Astrocyte of the hippocampus (primary cell): ENCODE measurements around the gene PRKCA.

Experiments
- DNase-seq: peaks from one replicate; pipeline ENCODE4 v3.0.0; 2011; ENCODE audit warnings: low read depth, low spot score

PRKCA gene

DNA sequence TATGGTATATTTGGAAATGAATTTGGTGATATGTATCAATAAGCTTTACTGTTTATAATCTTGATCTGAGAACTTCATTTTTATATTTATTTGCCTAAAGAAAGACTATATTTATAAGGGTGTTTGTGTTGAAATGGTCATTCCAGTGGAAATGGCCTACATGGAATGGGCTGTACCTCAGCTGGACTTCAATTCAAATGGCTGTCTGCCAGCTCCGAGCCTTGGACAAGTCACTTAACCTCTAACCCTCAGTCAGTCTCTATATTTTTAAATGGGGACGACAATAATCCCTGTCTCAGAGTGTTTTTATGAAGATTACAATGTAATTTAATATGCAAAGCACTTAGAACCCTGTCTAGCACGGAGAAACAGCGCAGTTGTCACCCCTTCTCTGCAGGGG lies 271.7 kb downstream of the PRKCA start:
- no peak for DNase-seq

DNA sequence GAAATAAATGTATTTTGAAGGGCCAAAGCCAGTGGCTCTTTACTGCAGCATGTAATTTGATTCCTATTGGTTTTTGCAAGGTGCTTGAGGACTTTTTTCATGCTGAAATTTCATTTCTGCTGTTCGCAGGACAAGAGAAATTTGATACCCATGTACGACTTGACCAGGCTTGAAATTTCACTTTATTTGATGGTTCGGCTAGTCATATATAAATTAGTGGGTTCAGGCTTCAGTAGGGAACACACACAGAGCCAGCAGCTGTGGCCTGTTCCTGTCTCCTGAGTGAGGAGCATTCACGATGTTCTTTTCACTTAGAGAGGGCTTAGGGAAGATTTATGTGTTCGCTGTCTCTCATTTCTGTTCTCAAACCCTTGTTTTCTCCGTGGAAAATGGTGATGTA lies 274.1 kb downstream of the PRKCA start:
- DNase-seq = no peak

DNA sequence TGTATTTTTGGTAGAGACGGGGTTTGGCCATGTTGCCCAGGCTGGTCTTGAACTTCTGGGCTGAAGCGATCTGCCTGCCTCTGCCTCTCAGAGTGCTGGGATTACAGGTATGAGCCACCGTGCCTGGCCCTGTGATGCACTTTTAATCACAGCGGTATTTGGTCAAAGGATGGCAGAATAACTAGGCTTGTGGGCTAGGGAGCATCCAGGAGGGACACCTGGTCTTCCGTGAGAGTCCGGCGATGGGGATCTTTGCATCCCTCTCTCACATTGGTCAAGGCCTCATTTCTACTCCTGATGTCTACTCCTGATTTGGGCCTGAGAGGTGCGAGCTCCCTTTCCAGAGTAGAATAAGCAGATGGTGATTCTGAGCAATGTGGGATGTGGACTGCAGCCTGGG lies 274.6 kb downstream of the PRKCA start:
- no peak for DNase-seq

DNA sequence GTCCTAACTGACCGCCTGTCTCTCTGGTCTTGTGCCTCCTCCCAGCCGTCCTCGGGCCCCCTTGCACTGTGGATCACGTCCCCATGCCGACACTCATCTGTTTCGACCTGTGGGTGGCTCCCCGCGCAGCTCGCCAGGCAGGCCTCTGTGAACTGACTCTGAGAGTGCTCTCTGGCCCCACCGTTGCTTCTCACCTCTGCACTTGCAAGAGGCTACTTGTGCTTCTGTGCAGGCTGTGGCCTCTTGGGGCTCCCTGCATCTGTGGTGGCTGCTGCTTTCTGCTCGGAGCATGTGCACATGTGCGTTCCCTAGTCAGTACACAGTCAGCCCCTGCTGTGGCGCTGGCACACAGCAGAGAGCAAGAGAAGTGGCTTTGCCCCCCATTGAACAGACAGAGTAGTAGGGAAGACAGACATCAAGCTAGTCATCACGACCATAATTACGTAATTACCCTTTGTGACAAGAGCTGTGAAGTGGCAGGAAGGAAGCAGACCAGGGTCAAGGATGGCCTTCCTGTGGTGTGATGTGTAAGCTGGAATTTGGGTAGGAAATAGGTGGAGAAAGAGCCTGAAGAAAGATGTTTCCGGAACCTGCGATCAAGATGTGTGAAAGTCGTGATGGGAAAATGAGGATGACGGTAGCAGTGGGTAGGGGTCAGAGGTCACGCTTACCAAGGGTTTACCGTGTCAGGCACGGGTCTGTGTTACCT lies 276.5 kb downstream of the PRKCA start:
- DNase-seq = no peak

DNA sequence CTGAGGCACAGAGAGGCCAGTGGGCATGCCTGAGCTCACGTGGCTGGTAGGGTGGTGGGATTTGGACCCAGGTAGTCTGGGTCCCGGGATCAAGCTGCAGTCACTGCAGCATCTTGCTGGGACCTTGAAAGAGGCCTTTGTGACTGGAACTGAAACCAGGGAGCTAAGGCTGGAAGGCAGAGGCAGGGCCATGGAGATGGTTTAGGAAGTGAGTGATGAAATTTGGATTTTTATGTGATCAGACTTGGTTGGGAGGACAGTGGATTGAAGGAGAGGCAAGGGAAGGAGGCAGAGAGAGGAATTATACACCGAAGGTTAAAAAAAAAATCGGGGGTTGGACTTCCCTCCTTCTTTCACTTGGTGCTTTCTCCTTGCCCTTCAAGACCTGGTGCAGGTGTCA lies 277.1 kb downstream of the PRKCA start:
- DNase-seq = no peak

DNA sequence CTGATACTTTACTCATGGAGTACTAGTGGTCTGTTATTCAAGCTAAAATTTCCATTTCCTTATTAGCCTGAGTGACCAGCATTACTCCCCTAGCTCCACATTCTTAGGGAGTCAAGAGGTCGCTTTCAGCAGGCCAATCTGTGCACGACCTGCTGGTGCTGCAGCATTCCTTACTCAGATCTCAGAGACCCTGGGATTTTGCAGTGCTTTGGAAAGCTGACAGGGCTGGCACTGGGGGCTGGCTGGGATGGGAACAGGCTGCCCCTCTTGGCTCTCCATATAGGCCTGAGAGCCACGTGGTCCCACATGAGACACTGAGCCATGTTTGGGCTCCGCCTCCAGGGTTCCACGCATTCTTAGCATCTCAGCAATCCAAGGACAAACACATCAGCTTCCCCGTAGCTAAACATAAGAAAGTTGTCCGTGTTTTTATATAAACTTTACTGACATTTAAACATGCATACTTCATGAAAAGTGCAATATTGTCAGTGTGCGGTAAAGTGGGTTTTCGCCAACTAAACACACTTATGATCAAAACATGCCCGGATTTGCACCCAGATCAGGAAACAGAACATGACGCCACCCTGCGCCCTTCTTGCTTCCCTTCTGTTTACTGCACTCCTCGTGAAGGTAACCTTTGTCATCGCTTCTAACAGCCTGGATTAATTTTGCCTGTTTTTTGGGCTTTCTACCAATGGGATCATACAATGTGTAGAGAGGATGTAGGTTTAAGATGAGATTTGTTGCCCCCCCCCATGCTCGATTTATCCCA lies 278.0 kb downstream of the PRKCA start:
- DNase-seq = peak; percentile 48

DNA sequence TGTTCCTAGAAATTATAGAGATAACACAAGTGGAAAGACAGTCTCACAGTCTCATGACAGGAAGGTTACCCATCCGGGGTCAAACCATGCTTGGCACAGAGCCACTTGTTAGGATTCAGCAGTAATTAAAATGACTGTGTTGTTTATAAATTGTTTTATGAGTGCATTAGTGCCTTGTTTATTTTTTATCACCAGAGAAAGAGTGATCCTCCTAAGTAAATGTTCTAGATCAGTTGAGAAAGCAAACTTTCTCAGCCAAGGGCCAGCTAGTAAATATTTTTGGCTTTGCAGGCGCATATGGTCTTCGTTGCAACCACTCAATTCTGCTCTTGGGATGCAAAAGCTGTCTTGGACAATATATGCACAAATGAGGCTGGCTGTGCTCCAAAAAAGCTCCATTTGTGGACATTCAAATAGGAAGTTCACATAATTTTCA lies 278.6 kb downstream of the PRKCA start:
- no peak for DNase-seq

DNA sequence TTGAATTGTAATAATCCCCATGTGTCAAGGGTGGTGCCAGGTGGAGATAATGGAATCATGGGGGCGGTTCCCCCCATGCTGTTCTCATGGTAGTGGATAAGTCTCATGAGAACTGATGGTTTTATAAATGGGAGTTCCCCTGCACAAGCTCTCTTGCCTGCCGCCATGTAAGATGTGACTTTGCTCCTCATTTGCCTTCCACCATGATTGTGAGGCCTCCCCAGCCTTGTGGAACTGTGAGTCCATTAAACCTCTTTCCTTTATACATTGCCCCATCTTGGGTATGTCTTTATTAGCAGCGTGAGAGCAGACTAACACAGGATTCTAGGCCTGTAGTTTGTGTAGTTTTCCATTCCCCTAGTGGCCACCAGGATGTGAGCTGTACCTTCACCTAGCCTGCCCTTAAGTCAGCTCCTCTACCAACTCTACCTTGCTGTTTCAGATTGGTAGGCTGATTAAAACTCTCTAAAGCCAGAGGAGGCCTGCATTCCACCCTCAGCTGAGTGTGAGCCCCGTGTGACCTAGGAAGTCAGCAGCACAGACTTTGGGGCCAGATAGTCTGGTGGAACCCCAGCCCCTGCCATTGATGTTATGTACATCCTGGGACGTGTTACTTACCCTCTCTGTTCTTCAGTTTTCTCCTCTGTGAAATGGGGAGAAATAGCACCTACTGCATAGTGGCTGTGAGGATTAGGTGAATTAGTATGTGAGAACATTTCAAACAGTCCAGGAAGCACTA lies 280.1 kb downstream of the PRKCA start:
- DNase-seq = no peak

DNA sequence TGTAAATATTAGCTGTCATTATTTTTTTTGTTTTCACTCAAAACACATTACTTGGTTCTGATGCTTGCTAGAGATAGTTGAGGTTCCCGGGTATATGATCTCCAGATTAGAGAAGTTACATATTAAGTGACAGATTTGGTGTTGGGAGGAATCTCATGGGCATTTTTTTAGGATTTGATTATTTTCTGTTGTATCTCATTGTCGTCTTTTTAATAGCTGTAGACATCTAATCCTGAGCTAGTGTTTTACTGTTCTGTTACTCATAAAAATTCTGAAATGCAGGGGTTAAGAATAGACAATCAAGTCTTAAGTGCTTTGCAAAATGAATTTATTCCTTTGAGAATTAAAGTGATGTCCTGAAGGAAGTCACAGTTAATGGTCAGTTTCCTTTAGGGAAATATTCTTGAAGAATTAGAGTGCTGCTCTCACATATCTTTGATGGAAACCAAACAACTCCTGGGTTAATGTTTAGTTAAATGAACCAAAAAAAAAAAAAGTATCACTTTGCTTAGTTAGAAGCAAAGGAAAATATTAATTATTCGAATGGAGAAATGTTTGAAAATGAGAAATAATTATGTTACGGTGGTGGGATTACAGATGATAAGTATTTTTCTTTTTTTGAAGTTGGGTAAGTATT lies 280.8 kb downstream of the PRKCA start:
- no peak for DNase-seq

DNA sequence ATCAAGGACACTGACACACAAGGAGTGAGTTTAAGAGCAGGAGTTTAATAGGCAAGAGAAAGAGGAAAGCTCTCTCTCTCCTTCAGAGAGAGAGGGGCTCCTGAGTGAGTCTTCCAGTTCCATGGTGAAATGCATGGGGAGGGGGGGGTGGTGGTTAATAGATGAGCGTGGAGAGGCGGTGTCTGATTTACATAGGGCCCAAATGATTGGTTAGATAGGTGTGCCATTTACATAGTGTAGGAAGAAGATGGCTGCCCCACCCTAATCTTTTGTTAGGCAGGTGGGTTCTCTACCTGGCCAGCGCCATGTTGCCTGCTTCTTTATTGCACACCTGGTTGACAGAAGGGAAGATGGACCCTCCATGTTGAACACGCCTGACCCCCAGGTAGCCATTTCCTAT lies 282.5 kb downstream of the PRKCA start:
- DNase-seq = no peak

DNA sequence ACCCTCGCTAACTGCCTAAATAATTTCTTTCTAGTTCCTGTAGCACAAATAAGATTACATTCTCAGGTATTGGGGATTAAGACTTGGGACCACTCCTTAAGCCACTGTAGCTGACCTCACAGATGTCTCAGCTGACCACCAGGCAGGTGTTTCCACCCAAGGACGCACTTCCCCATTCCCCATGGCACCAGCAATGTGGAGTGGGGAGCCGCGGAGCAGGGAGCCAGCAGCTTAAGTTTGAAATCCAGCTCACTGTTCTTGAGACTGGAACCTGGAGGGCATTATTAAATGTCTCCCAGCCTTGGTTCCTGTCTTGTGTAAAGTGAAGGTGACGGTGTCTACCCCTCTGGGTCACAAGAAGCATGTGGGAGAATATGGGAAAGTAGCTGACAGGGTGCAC lies 283.1 kb downstream of the PRKCA start:
- DNase-seq = no peak

DNA sequence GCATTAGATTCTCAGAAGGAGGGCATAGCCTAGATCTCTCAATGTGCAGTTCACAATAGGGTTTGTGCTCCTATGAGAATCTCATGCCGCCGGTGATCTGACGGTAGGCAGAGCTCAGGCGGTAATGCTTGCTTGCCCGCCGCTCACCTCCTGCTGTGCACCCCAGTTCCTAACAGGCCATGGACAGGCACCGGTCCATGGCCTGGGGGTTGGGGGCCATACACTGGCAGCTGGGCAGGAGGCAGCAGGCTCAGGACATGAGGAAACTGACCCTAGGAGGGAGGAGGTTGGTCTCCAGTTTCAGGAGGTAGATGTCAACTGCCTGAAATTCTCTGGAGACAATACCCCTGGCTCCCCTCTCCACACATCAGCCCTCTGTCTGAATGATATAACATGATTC lies 287.5 kb downstream of the PRKCA start:
- DNase-seq = no peak

DNA sequence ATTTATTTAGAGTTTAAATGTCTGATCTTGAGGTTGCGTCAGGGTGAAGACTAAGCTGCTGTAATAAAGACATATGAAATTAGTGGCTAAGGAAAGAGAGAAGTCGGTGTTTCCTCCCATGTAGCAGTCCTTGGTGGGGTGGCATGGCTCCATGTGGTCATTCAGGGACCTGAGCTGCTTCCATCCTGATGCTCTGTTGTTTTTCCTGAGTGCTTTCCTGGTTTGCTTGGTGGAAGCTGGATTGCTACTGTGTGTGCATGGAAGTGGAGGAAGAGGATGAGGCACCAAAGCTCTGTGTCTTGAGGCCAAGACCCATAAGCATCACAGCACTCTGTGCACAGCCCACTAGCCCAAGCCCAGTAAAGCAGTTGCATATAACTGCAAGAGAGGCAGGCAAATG lies 290.7 kb downstream of the PRKCA start:
- DNase-seq = no peak

DNA sequence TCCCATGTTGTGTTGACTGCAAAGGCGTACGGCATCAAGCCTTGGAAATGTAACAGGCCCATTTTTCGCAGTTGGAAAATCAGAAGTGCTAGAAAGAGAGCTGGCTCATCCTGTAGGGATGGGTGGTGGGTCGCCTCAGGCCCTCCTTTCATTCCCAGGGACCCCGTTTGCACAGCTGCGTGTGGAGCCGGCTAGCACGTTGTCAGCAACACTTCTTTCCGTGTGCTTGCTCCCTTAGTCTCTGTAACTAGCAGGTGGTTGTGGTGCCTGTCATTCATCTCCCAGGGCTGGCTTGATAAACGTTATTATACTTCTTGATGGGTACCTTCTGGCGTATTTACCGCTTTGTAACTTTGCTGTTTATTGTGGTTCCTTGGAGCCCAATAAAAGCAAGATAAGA lies 293.5 kb downstream of the PRKCA start:
- DNase-seq = no peak

DNA sequence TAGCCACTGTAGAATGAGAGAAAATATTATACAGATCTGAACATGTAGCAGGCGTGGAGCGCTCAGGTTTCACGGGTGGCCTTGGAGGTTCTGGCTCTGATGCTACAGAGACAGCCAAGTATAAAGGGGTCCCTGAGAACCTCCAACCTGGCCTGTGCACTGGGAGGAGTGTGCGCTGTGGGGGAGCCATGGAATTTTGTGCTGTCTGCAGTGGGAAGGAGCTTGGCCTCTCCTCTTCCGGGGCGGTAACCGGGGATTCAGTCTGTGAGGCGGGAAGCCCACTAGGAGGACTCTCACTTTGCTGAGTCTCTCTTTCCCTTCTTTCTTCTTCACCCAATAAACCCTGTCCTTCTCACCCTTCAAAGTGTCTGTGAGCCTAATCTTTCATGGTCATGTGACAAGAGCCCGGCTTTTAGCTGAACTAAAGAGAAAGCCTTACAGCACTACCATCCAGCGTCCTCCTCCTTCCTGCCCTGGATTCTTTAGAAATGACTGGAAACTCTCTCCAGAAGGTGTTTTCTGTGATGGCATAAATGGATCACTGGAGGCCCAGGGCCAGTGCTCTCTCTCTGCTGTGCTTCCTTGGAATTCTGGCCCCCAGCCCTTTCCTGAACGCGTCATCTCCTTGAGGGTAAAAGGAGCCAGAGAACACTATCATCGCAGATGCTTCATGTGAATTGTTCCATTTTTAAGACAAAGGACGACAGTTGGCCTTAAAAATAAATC lies 300.4 kb downstream of the PRKCA start:
- peak; percentile 38 for DNase-seq

DNA sequence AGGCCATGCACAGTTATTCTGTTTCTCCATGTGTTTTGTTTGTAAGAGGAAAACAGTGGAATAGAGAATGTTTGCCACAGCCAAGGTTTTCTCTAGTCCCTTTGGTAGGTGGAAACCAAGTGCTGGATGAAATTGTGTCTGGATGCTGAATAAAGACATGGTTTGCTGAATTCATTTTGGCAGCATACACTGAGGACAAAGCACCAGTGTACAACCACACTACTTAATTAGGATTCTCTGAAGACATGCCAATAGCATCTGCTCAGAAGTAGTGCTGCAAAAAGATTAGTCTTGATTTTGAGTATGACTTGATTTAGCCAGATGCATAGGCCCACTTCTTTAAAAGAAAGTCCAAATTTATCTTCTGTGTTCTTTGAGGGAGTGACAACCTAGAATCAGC lies 302.0 kb downstream of the PRKCA start:
- peak; percentile 41 for DNase-seq

DNA sequence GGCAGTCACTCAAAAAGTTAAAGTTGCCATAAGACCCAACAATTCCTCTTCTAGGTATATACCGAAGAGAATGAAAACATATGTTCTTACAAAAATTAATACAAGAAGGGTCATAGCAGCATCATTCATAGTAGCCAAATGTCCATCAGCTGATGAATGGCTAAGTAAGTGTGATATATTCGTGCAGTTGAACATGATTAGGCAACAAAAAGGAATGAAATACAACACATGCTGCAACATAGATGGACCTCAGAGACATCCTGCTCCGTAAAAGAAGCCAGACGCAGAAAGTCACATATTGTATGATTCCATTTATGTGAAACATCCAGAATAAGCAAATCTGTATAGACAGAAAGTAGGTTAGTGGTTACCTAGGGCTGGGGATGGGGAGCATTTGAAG lies 303.1 kb downstream of the PRKCA start:
- no peak for DNase-seq

DNA sequence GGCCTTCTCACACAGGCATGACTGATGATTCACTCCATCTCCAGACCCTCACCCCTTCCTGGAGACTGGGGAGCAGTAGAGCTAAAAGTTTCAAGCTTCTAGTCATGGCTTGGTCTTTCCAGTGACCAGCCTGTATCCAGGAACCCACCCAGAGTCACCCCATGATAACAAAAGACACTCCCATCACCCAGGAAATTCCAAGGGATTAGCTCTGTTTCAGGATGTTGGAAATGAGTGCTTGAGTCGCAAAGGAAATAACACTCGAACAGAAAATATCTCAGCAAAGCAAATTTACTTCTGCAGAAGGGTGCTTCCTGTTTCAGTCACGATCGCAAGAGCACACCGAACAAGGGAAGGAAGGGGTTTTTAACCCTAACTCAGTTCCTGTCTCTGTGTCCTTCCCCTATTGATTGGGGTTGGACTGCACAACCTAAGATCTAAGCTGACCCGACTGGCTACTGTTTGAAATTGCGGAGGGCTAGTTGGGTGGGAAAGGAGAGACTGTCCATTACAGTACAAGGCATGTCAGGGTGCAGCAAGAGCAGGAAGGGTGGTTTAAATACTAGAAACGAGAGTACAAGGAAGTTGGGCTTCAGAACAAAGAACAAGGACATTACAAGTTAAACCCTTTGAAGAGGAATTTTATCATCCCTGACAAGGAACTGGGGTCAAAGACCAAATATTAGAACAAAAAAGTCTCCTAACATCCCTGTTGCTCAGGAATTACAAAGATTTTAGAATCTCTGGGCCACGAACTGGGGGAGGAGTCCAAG lies 308.1 kb downstream of the PRKCA start:
- DNase-seq = no peak

DNA sequence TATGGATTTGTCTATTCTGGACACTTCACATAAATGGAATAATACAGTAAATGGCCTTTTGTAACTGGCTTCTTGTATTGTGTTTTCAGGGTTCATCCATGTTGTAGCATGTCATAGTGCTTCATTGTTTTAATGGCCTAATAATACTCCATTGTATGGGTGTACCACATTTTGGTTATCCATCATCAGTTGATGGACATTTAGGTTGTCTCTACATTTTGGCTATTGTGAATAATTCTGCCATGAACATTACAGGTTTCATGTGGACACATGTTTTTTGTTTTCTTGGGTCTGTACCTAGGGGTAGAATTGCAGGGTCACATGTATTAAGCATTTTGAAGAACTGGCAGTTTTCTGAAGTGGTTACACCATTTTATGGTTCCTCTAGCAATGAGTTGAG lies 309.0 kb downstream of the PRKCA start:
- no peak for DNase-seq

DNA sequence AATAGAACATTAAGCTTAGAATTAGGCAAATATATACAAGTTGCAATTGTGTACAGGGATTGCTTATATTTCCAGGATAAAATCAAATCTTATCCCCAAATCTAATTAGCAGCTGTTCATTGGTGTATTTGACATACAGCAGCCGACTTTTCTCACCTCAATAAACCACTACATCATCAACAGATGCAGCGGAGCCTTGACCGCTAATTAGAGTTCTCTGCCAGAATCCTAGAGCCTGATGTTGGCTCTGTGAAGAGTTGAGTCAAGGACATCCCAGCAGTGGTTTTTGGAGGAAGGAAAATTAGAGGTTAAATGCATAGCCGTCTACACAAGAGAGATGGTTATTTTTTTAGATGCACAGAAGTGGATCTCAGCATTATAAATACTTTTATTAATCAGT lies 310.6 kb downstream of the PRKCA start:
- no peak for DNase-seq

DNA sequence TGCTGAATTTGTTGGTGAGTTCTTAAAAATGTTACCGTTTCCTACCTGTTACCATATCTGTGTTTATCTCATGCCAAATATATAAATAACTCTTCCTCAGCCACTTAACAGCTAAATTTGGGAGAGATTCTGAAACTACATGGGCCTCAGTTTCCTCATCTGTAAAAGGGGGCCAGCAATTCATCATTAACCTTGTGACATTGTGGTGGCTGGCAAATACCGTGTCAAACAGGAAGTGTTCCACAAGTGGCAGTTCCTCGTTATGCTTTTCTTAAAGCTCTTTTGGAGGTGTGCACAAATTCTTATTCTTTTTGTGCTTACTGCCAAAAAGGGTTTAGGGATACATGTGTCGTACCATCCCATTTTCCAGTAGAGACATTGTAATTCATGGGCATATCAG lies 312.1 kb downstream of the PRKCA start:
- no peak for DNase-seq
